ENCODE measurements around the gene IPP.

- TF ChIP-seq, protein P1, sequence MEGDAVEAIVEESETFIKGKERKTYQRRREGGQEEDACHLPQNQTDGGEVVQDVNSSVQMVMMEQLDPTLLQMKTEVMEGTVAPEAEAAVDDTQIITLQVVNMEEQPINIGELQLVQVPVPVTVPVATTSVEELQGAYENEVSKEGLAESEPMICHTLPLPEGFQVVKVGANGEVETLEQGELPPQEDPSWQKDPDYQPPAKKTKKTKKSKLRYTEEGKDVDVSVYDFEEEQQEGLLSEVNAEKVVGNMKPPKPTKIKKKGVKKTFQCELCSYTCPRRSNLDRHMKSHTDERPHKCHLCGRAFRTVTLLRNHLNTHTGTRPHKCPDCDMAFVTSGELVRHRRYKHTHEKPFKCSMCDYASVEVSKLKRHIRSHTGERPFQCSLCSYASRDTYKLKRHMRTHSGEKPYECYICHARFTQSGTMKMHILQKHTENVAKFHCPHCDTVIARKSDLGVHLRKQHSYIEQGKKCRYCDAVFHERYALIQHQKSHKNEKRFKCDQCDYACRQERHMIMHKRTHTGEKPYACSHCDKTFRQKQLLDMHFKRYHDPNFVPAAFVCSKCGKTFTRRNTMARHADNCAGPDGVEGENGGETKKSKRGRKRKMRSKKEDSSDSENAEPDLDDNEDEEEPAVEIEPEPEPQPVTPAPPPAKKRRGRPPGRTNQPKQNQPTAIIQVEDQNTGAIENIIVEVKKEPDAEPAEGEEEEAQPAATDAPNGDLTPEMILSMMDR (IDR thresholded peaks at IDR 0.05): no peak
- TF ChIP-seq POLR2AphosphoS5 (IDR thresholded peaks at IDR 0.05; ENCODE audit: low read depth, low read length) (no peak), TEAD4 (IDR thresholded peaks at IDR 0.05; ENCODE audit: borderline replicate concordance, insufficient read depth) (no peak), RAD21 (IDR thresholded peaks at IDR 0.05; ENCODE audit: low read length) (no peak), GABPA (IDR thresholded peaks at IDR 0.05; ENCODE audit: low read depth) (no peak), JUND (IDR thresholded peaks at IDR 0.05) (no peak), MXI1 (IDR thresholded peaks at IDR 0.05; ENCODE audit: low read depth, low read length) (no peak), ZBTB33 (IDR thresholded peaks at IDR 0.05; ENCODE audit: borderline replicate concordance, low read depth) (no peak), NRF1 (IDR thresholded peaks at IDR 0.05; ENCODE audit: low read depth, low read length) (no peak), YY1 (IDR thresholded peaks at IDR 0.05; ENCODE audit: low read depth) (no peak), EP300 (IDR thresholded peaks at IDR 0.05; ENCODE audit: borderline replicate concordance in 1 of 2, low read depth in 1 of 2, low read length in 1 of 2) (no peak), MAX (IDR thresholded peaks at IDR 0.05; ENCODE audit: low read depth) (no peak), TCF12 (IDR thresholded peaks at IDR 0.05) (no peak)
These were observed 72.0 kb downstream of the IPP start for GRCh38 chr1:45678489-45678888.
